ENCODE measurements around the gene GRIP2.

The GRIP2 gene

DNA sequence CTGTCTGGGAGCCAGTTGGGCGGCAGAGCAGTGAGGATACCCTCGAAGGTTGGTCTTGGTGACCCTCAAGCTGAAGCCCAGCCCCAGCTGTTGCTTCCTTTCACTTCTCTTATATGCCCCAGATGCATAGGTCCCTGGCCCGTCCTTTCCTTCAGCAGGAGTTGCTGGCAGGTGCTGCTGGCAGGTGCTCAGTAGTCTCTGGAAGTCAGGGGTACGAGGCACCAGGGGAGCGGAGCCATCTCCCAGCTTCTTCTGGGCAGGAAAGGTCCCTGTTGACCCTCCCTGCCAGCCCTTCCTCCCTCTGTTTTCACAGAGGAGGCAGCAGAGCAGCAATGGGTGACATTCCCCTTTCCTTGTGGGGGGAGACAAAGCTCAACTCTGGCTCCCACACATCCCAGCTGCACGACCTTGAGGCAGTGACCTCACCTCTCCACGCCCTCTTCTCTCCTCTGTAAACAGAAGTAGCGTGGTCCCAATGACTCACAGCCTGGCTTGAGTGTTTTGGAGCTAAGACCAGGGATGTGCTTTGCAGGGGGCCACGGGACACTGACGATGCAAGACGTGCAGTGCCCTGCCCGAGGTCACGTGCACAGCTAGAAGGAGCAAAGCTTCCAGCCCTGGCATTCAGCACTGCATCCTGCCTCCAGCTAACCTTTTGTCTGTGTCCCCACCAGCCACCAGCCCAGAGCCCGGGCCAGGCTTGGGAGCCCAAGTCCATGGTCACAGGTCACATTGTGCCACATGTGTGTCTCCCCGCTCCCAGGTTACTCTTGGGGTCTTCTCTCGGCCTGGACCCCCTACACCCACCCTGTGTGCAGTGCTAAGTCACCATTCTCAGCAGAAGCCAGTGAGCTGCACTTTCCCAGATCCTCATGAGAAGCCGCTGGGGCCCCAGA, 88.0 kb downstream of the GRIP2 start:
- TF ChIP-seq, protein P1, sequence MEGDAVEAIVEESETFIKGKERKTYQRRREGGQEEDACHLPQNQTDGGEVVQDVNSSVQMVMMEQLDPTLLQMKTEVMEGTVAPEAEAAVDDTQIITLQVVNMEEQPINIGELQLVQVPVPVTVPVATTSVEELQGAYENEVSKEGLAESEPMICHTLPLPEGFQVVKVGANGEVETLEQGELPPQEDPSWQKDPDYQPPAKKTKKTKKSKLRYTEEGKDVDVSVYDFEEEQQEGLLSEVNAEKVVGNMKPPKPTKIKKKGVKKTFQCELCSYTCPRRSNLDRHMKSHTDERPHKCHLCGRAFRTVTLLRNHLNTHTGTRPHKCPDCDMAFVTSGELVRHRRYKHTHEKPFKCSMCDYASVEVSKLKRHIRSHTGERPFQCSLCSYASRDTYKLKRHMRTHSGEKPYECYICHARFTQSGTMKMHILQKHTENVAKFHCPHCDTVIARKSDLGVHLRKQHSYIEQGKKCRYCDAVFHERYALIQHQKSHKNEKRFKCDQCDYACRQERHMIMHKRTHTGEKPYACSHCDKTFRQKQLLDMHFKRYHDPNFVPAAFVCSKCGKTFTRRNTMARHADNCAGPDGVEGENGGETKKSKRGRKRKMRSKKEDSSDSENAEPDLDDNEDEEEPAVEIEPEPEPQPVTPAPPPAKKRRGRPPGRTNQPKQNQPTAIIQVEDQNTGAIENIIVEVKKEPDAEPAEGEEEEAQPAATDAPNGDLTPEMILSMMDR (IDR thresholded peaks at IDR 0.05): no peak

DNA sequence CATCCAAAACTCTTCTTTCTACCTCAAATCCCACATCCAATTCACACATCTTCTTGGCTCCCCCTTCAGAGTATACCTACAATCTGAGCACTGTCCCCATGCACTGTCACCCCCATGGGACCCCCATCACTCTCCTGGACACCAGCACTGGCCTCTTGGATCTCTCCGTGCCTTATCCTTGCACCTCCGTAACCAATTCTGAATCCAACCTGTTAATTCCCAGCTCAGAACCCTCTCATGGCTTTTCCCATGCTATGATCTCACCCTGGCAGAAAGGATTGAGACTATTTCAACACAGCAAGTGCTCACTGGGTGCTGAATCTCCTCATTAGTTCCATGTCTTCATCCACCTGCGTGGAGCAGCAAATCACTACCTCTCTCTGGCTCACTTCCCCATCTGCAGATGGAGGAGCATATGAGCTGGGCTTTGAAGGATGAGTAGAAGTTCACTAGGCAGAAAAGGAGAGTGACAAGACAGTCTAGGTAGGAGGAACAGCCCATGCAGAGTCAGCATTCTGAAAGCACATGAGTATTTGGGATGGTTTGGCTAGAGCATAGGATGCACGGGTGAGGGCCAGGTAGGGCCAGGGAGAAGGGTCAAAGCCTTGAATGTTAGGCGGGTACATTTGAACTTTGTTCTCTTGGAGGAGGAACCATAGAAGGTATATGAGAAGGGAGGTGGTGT, 89.1 kb downstream of the GRIP2 start:
- TF ChIP-seq, protein P1 (IDR thresholded peaks at IDR 0.05): no peak

DNA sequence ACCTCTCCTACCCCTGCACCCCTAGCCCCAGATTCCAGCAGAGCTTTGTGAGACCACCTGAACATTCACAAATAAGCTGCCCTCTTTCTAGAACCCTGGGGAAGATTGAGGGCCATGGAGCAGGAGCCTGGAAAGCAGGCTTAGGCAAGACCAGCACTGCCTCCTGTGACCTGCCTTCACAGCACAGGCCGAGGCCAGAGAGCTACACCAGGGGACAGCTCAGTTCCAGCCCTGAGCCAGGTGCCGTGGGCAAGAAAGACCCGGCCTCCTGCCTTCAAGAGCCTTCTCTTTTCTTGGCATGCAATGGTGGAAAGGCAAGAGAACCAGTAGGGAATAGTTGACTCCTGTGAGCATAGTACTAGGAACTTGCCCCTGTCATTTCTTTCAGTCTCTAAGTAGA, 89.6 kb downstream of the GRIP2 start:
- TF ChIP-seq, protein P1 (IDR thresholded peaks at IDR 0.05): no peak

DNA sequence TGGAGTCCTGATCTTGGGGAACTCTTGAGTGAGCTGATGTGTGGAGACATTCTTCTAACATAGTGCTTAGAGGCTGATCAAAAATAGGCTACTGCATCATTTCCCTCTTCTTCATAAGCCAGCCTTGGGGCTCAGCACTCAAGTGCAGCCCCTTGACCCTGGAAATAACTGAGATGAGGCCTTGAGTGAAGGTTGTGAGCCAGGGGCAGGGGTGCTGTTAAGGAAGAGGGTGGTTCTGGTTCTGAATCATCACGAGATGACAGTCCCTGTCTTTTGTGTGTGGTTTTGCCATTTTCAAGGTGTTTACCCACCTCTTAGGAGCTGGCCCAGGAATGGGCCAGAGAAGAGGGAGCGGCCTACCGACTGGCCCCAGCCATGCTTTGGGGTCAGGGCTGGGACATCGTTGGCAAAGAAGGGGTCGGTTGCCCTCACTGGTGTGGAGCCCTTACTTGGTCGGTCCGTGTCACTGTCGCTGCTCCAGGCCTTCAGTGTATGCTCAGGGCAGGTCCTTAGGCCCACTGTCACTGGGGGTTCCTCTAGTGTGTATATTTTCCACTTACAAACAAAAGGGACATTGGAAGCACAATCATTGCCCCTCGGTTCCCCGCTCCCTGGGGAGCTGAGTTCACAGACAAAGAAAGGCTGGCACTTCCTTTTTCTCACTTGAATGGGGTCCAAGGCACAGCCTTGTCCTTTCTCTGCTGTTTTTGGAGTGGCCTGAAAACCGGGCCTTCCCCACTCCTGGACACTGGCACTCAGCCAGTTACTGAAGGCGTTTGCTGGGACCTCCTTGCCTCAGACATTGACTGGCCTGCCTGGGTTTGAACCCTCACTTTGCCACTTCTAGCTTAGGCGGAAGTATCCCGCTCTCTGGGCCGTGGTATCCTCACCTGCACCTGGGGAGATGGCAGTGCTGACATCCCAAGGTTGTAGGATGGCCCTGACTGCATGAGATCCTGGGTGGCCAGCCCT, 91.1 kb downstream of the GRIP2 start:
- TF ChIP-seq, protein P1 (IDR thresholded peaks at IDR 0.05): no peak

DNA sequence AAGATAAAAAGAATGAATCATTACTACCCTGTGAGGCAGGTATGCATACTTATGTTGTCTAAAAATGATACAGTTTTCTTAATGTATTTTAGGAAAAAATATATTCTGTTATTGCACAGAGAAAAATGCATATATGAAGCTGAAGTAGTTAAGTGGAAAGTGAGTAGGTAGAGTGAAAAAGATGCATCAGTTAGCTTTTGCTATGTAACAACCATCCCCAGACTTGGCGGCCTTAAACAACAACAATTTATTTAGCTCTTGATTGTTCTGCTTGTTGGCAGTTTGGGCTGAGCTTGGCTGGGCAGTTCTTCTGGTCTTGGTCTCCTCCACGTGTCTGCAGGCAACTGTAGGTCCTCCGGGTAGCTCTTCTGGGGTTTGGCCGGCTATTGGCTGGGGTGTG, 92.1 kb downstream of the GRIP2 start:
- TF ChIP-seq, protein P1 (IDR thresholded peaks at IDR 0.05): no peak

DNA sequence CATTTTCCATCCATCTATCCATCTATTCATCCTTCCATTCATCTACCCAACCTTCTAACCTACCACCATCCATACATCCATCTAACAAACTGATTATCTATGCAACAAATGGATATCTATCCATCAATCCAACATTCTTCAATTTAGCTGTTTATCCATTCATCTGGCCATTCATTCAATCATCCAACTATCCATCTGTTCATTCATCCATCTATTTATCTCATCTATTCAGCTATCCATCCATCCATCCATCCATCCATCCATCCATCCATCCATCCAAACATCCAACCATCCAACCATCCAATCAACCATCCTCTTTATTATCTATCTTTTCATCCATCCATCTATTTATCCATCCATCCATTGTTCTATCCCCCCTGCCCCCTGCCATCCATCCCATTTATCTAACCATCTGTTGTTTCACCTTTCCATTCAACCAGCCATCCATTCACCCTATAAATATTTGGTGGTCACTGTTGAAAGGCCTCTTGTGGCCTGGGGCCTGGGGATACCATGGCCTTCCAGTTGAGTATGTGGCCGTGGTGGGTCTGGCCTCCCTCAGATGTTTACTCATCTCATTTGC, 93.1 kb downstream of the GRIP2 start:
- TF ChIP-seq, protein P1 (IDR thresholded peaks at IDR 0.05): no peak

DNA sequence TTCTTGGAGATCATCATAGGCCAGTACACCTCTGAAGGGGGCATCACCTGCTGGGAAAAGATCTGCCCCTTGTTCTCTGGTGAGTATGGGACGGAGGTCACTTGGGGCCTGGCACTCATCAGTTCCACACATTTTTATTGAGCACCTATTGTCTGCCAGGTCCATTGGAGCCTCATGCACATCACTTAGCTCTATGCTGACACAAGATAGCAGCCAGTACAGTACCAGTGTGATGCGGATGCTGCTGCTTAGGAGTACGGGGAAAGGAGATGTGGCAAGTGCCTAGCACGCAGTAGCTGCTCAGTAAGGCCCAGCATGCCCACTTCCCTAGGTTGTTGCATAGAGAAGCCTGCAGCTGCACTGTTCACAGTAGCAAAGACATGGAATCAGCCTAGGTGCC, 94.4 kb downstream of the GRIP2 start:
- TF ChIP-seq, protein P1 (IDR thresholded peaks at IDR 0.05): no peak
